SHP77 (cell line): ENCODE measurements around the gene HHIP.
"Not testable (repeated sequence)": the region's sequence is repeated elsewhere in the genome, so short reads cannot be mapped to it uniquely, and the experiment has no call there.

Experiments used
- DNase-seq, 2 experiments: peaks; one replicate each; lab custom pipeline; 2025; lab: John Stamatoyannopoulos, UW

The HHIP gene

GRCh38 chr4:144748814-144749555, 103.0 kb downstream of the HHIP start:
- DNase-seq = no peak

- peak; percentile 9 to 45 for DNase-seq
Observed at GRCh38 chr4:144750348-144750747, 104.4 kb downstream of the HHIP start.

- DNase-seq = peak in 1 of 2 experiments; percentile 5
Observed at GRCh38 chr4:144754562-144755410, 108.8 kb downstream of the HHIP start.

- no peak for DNase-seq
Observed at GRCh38 chr4:144757969-144758368, 112.0 kb downstream of the HHIP start.

- DNase-seq = not testable (repeated sequence)
Observed at GRCh38 chr4:144768809-144769208, 122.9 kb downstream of the HHIP start.

GRCh38 chr4:144778364-144778763, 132.4 kb downstream of the HHIP start:
- no peak for DNase-seq

- DNase-seq = no peak
Observed at GRCh38 chr4:144782345-144782744, 136.4 kb downstream of the HHIP start.

GRCh38 chr4:144785961-144786360, 140.0 kb downstream of the HHIP start:
- DNase-seq = no peak

GRCh38 chr4:144787365-144788258, 141.7 kb downstream of the HHIP start:
- DNase-seq = peak in 1 of 2 experiments; percentile 4

GRCh38 chr4:144788469-144788868, 142.5 kb downstream of the HHIP start:
- no peak for DNase-seq

GRCh38 chr4:144791933-144792332, 146.0 kb downstream of the HHIP start:
- DNase-seq = not testable (repeated sequence)
